NCI-H82 (cell line): ENCODE data around the gene NLRP8.
A peak's percentile ranks its signal among the peaks of the same experiment; 100 is the strongest.
"Not testable (repeated sequence)": the region's sequence is repeated elsewhere in the genome, so short reads cannot be mapped to it uniquely, and the experiment has no call there.

Experiments
- DNase-seq: peaks from one replicate; lab custom pipeline; 2025; lab: John Stamatoyannopoulos, UW

NLRP8 gene

DNA sequence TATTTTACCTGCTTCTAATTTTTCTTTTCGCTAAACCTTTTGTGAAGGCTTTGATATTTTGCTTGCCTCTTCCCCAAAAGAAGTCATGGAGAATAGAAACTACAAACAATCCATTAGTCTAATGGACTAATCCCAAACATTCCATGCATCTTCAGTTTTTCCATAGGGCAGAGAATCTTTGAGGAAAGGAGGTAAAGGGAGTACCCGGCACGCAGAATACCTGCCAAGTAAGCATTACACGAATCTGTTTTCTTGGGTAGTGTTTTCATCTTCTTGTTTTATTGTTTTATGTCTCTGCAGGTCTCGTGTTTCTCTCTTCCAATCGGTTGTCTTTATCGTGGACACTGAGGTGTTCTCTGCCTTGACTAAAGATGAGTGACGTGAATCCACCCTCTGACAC, at the start of gene NLRP8:
TSS of gene NLRP8 (plus strand) at position 301 of the 400 bp plus-strand sequence.
- no peak for DNase-seq

- DNase-seq = no peak
Observed at GRCh38 chr19:55898911-55899310, 48.7 kb upstream of the NLRP8 start.

GRCh38 chr19:55901369-55902079, 46.1 kb upstream of the NLRP8 start:
- no peak for DNase-seq

- no peak for DNase-seq
Observed at GRCh38 chr19:55902080-55902751, 45.4 kb upstream of the NLRP8 start.

- no peak for DNase-seq
Observed at GRCh38 chr19:55907286-55907685, 40.3 kb upstream of the NLRP8 start.

- no peak for DNase-seq
Observed at GRCh38 chr19:55907746-55908145, 39.9 kb upstream of the NLRP8 start.

GRCh38 chr19:55909801-55910200, 37.8 kb upstream of the NLRP8 start:
- DNase-seq = no peak

- no peak for DNase-seq
Observed at GRCh38 chr19:55912916-55913315, 34.7 kb upstream of the NLRP8 start.

DNA sequence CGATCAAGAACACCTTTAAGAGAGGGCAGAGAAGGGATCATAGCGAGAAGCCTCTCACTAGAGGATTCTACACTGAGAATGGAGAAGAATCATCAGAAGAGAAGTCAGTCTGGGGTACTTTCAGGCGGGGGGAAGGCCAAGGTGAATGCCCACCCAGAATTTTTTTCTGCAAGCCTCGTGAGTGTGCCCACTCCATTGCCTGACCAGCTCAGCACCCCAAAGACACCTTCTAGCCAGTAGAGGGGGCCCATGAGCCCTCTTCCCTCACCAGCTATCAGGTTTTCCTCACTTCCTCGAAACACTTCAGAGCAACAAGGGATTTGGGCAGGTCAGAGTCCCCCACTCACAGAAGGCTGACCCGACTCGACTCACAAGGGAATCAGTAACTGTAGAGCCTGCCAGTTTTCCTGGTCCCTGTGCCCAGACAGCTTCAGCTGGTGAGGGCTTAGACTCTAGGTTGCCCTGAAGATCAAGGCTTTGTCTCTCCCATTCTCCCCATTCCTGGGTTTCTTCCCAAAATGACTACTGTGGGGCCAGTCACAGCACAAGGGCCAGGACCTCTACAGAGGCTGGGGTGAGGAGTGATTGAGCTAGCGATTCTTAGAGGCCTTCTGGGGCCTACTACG, 33.9 kb upstream of the NLRP8 start:
- peak; percentile 23 for DNase-seq

DNA sequence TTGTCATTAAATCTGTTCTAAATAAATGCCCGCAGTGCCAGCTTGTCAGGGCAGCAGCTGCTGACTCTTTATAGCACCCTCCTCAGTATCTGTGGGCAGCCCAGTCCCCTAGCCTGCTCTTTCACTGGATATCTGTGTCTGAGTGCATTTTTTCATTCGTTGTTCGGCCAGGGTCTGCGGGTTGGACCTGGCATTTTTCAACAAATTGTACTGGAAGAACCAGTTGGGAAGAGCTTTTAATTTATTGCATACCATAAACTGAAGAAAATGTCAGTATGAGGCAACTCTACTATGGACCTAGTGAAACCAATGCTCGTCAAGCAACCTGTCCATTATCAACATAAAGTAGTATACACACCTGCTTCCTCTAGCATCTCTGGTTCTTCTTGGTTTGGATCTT, 24.1 kb upstream of the NLRP8 start:
- no peak for DNase-seq

GRCh38 chr19:55927991-55928390, 19.6 kb upstream of the NLRP8 start:
- DNase-seq = no peak

GRCh38 chr19:55929258-55929657, 18.4 kb upstream of the NLRP8 start:
- not testable (repeated sequence) for DNase-seq

- no peak for DNase-seq
Observed at GRCh38 chr19:55930996-55931515, 16.6 kb upstream of the NLRP8 start.

GRCh38 chr19:55931936-55932386, 15.7 kb upstream of the NLRP8 start, which contains the start of gene NLRP13:
NLRP13 (minus strand) TSS chr19:55932336; CDS start chr19:55932311, 25 bp downstream.
- DNase-seq = no peak

GRCh38 chr19:55935206-55935605, 12.4 kb upstream of the NLRP8 start:
- DNase-seq = no peak

GRCh38 chr19:55939206-55939605, 8.4 kb upstream of the NLRP8 start:
- no peak for DNase-seq

DNA sequence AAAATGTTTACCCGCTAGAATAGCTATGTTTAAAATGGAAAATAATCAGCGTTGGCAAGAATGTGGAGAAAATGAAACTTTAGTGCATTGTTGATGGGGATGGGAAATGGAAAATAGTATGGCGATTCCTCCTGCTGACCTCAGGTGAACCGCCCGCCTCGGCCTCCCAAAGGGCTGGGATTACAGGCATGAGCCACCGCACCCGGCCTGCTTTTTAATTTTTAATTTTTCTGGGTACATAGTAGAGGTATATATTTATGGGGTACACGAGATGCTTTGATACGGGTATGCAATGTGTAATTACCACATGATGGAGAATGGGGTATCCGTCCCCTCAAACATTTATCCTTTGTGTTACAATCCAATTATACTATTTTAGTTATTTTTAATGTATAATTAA, 7.3 kb upstream of the NLRP8 start:
- DNase-seq = no peak

- not testable (repeated sequence) for DNase-seq
Observed at GRCh38 chr19:55950566-55950965, 2.9 kb downstream of the NLRP8 start.

GRCh38 chr19:55956431-55956830, 8.8 kb downstream of the NLRP8 start:
- DNase-seq = no peak

DNA sequence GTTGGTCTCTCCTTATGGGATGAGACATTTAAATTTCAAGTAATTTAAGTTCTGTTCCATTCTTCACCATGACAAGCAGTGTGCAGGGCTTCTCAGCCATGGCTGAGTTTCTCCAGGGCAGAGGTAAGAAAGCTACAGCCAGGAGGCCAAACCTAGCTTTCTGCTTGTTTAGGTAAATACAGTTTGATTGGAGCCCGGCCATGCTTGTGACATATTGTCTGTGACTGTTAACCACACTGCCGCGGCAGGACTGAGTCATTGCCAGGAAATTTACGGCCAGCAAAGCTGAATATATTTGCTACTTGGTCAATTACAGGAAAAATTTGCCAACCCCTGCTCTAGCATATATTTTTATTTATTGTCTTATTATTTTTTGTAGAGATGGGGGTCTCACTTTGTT, 10.7 kb downstream of the NLRP8 start:
- no peak for DNase-seq

- no peak for DNase-seq
Observed at GRCh38 chr19:55959996-55960675, 12.5 kb downstream of the NLRP8 start.

DNA sequence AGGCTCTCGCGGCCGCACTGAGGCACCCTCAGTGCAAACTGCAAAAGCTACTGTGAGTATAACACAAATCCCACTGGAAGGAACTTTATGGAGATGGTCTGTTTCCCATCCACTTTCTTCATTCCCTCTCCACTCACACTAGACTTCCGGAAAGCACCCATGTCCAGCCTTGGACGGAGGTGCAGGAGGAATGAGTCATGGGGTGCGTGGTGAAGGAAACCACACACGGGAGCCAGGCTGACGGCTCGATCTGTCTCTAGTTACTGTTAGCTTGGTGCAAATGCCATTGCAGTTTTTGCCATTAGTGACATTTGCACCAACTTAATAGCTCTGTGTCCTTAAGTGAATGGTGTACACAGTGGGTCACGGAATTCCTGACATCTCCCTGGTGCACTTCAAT, 14.6 kb downstream of the NLRP8 start:
- DNase-seq = no peak
